H1 (cell line): ENCODE measurements around the gene CNOT8. TPM values are rescaled to one million over a fixed set of nuclear protein-coding genes. Genes with fewer than 3 reads are reported as not detected.

Experiments
- BRCA1 ChIP-seq: IDR thresholded peaks from 2 replicates; pipeline ENCODE4 v1.6.1; 2012; ENCODE audit warnings: low read depth, low read length, improper control_type of control experiment
- EP300 ChIP-seq, 2 experiments: IDR thresholded peaks; 1 replicate in 1 of 2; 2 replicates in 1 of 2; pipeline ENCODE4 v1.6.1; 2011 to 2012; ENCODE audit warnings: low read depth in 2 of 2, low read length in 2 of 2, mild to moderate bottlenecking in 2 of 2, borderline replicate concordance in 1 of 2, inconsistent platforms in 1 of 2, moderate library complexity in 1 of 2
- KDM1A ChIP-seq: fragments of 200-600, 300-600 bp; sonication (generic); IDR thresholded peaks from 2 replicates; pipeline ENCODE4 v1.7.1; 2016; ENCODE audit warnings: mild to moderate bottlenecking, low read length, borderline replicate concordance
- NRF1 ChIP-seq: IDR thresholded peaks from 2 replicates; pipeline ENCODE4 v1.6.1; 2011; ENCODE audit warnings: mild to moderate bottlenecking, low read depth, low read length, improper control_type of control experiment
- polyA plus RNA-seq, 7 experiments: library from polyadenylated mRNA; depleted of rRNA in 3 of 7; stranded (reverse) in 5 of 7; unstranded in 2 of 7; fragments of >200 nt in 5 of 7; fragments of 200-250 nt in 2 of 7; gene quantifications; 1 replicate in 5 of 7; 2 replicates in 1 of 7; 4 replicates in 1 of 7; pipeline versions ENCODE4 v1.2.1 to v1.2.3, GENCODE V29; 2011 to 2013; ENCODE audit warnings: missing spikeins in 2 of 7, mixed read lengths in 2 of 7
- total RNA-seq: library from RNA; stranded (reverse); fragmentation: NEBNext Ultra II Directional; extraction: Animal tissue kit (Norgen Biotek cat#: 25700); gene quantifications from 2 replicates; pipeline ENCODE4 v1.2.1, GENCODE V29; 2021

Gene CNOT8
- total and polyA plus RNA-seq, 2 of the 8 experiments (the other 6 are each of a cell fraction or from before 2014, with no cell fraction given): 36.4 to 62.9 TPM

- no peak for TF ChIP-seq KDM1A
- no peak for TF ChIP-seq EP300 (IDR thresholded peaks at IDR 0.05; ENCODE audit: borderline replicate concordance in 1 of 2, low read depth in 2 of 2, low read length in 2 of 2)
- no peak for TF ChIP-seq NRF1
- no peak for TF ChIP-seq BRCA1
Observed at GRCh38 chr5:154898210-154898609, 39.8 kb downstream of the CNOT8 start (continued).
